Ovary (tissue), 9 donors: ENCODE data around the gene LMAN2. TPM values are rescaled to one million over a fixed set of nuclear protein-coding genes. Genes with fewer than 3 reads are reported as not detected.

ENCODE experiments used
- DNase-seq, 5 donors: peaks; one replicate each; pipeline ENCODE4 v3.0.0-alpha.2; 2019 to 2020
- H3K27ac ChIP-seq, 2 donors: fragments of 200-600 bp; one replicate each; pipeline versions ENCODE4 v1.5.1 to v1.8.0; 2019 to 2022
- H3K27me3 ChIP-seq: fragments of 200-600 bp; one replicate; pipeline ENCODE4 v1.8.0; 2022
- H3K36me3 ChIP-seq: fragments of 200-600 bp; sonication (generic); one replicate; pipeline ENCODE4 v1.5.1; 2019
- H3K4me1 ChIP-seq: one replicate; pipeline ENCODE4 v1.8.1; 2013; ENCODE audit warnings: mild to moderate bottlenecking, moderate library complexity; ENCODE audit not compliant: insufficient read depth
- H3K4me3 ChIP-seq: fragments of 200-600 bp; sonication (generic); one replicate; pipeline ENCODE4 v1.5.1; 2017
- H3K9me3 ChIP-seq, 2 donors: fragments of 200-600 bp in 1 of 2; sonication (generic) in 1 of 2; one replicate each; pipeline versions ENCODE4 v1.5.1 to v1.8.1; 2013 to 2019; ENCODE audit warnings: mild to moderate bottlenecking in 1 of 2, moderate library complexity in 1 of 2
- CTCF ChIP-seq, 3 donors: fragments of 450-650 bp in 2 of 3; fragments of 200-600 bp in 1 of 3; IDR thresholded peaks; one replicate each; pipeline versions ENCODE4 v1.5.1 to v1.8.0; 2016 to 2022; ENCODE audit warnings: antibody characterized with exemption in 3 of 3, mild to moderate bottlenecking in 1 of 3
- EP300 ChIP-seq: sonication (generic); formaldehyde crosslinking; IDR thresholded peaks from one replicate; pipeline ENCODE4 v1.6.1; 2017; ENCODE audit warnings: antibody characterized with exemption
- POLR2A ChIP-seq: fragments of 450-650 bp; IDR thresholded peaks from one replicate; pipeline ENCODE4 v1.6.1; 2017; ENCODE audit warnings: antibody characterized with exemption, mild to moderate bottlenecking, moderate library complexity
- WGBS, 3 donors: extraction: QIAGEN DNeasy Blood & Tissue Kit in 1 of 3; methylation state at CpG; one replicate each; pipeline versions ENCODE4 v1.1.5 to v1.1.7; 2013 to 2017; 5-methylcytosine and 5-hydroxymethylcytosine counted together
- intact Hi-C, 4 donors: fragments of 100-400 bp; cut with DNase I; formaldehyde crosslinking; loops; one replicate each; pipeline versions ENCODE4 v1.11.0 to v1.15.1; 2022 to 2023
- polyA plus RNA-seq, 2 donors: library from polyadenylated mRNA; stranded (reverse); fragments of 200-250 nt in 1 of 2; fragments of 350-450 nt in 1 of 2; fragmentation: Illumina TruSeq in 1 of 2; extraction: RNeasy Lipid Tissue Mini Kit (QIAGEN cat#74804) in 1 of 2; gene quantifications; one replicate each; pipeline ENCODE4 v1.2.3, GENCODE V29; 2013 to 2014
- total RNA-seq, 7 donors: library from RNA; depleted of rRNA in 2 of 7; stranded (reverse); fragments of >200 nt in 2 of 7; fragmentation: NEBNext Ultra II Directional in 3 of 7; extraction: Animal tissue kit (Norgen Biotek cat#: 25700) in 3 of 7; gene quantifications; one replicate each; pipeline versions ENCODE4 v1.1.0 to v1.2.4, GENCODE V29; 2016 to 2023
- donor health status: DM: no; HTN: no; CAD: no; lungs with moderate emphysema.
- donor health status: DM: no; HTN: no; CAD: no.
- donor health status: Bipolar disorder and iron deficiency.
- donor health status: DM: yes; HTN: yes; CAD: no.
- donor health status: DM: no; HTN: no; CAD: no.
- donor health status: DM: yes; HTN: yes; CAD: no.

LMAN2 gene
- total and polyA plus RNA-seq, 9 donors: 63.5 to 154 (median 93.5) TPM

DNA sequence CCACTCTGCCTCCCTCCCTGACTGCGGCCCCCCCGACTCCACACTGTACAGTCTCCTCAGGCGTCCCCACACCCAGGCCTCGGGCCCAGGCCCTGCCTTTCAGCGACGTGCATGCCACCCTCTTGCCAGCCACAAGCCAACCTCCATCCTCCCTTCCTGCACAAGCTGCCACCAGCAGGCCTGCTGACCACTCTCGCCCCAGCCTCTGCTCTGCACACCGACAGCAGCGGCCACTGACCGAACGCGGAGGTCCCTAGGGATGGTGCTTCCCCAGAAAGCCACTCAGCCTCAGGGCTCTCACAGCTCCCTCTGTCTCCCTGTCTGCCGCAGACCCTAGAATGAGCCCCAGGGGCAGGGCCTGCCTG is 18.6 kb downstream of the LMAN2 start:
- 91 to 96% (median 94%) methylated on average over 13 of the region's 13 CpGs for WGBS, 3 donors
- TF ChIP-seq POLR2A (no peak), CTCF (IDR thresholded peaks at IDR 0.05) (no peak), EP300 (no peak)
- H3K9me3 ChIP-seq: no peaks in the 10 kb centered on the region
- H3K4me1 ChIP-seq: no peaks in the 10 kb centered on the region
- intact Hi-C loops: no loop called here
- no peak overlapping the region for H3K4me3 ChIP-seq
- H3K27ac ChIP-seq: no peak overlapping the region
- H3K36me3 ChIP-seq: no peaks in the 10 kb centered on the region
- H3K27me3 ChIP-seq: no peaks in the 10 kb centered on the region
- no peak for DNase-seq

DNA sequence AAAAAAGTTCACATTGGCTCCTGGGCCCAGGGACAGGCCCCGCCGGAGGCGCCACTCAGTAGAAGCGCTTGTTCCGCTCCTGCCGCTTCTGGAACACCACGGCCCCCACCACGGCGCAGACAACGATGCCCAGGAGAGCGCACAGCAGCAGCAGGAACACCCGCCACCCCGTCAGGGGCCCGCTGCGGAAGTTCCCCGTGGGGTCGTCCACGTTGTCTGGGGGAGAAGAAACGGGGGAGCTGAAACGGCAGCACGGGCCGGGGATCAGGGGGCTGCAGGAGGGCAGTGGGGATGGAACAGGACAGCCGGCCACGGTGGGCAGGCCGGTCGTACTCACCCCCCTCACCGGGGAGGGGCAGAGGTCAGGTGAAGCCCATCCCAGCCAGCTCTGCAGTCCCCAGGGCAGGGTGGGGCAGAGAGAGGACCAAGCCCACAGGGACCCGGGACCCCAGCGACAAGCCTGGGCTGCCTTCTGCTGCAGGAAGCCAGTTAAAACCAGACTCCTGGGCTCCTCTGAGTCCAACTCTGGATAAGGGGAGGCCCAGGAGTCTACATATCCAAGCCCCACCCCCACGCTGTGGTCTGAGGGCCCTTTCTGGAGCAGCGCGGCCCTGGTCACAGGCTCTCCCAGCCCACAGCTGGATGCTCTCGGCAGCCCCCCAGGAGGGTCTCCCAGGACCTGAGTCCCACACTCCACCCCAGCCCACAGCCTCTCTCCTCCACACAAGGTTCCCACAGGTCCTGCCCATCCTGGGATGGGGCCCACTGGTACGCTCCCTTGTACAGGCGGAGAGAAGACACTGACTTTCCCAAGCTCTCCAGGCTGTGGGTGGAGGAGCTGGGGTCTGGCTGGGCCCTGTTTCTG is 19.2 kb downstream of the LMAN2 start:
- no peak overlapping the region for H3K27ac ChIP-seq
- TF ChIP-seq POLR2A (no peak), CTCF (IDR thresholded peaks at IDR 0.05) (no peak), EP300 (no peak)
- intact Hi-C loops: no loop called here
- WGBS, 3 donors: 84 to 89% (median 87%) methylated on average over 33 to 35 of the region's 35 CpGs
- no peaks in the 10 kb centered on the region for H3K36me3 ChIP-seq
- H3K27me3 ChIP-seq: no peaks in the 10 kb centered on the region
- H3K4me1 ChIP-seq: no peaks in the 10 kb centered on the region
- no peaks in the 10 kb centered on the region for H3K9me3 ChIP-seq
- no peak for DNase-seq
- H3K4me3 ChIP-seq: no peak overlapping the region

DNA sequence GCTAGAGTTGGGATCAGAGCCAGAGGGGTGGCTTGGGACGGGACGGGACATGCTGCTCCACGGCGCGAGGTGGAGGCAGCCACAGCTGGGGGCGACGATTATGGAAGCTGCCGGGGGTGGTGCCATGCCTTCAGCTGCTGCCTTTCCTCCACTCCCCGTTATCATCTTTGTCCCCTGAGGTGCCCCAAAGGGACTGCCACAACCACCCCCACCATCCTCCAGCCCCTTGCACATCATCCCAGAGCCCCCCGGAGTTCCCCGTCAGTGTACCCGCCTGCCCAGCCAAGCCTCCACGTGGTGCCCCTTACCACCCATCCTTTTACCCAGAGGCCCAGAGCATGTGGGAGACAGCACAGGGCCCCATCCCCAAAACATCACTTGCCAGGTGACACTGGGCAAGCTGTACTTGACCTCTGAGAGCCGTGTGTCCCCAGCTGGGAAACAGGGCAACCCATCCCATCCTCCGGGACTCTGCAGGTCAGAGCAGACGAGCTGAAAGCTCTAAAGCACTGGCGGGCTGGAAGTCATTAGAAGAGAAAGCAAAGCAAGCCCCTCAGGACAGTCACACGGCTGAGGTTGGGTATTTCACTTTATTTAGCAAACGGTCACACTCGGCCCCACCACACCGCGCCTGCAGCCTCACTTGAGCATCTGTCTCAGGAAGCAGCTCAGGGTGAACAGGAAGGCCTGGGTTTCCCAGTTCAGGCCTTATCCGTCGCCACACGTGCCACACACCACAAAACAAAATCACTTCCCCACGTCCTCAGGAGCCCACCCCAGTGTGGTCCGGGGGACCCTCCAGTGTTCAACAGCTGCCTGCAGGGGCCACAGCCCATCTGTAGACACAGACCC is 20.3 kb downstream of the LMAN2 start:
- Histone ChIP-seq H3K27ac (no peak overlapping the region), H3K27me3 (no peaks in the 10 kb centered on the region), H3K4me3 (no peak overlapping the region), H3K4me1 (no peaks in the 10 kb centered on the region), H3K36me3 (no peaks in the 10 kb centered on the region), H3K9me3 (no peaks in the 10 kb centered on the region)
- intact Hi-C loops: no loop called here
- no peak for DNase-seq
- 82 to 87% (median 87%) methylated on average over 27 of the region's 27 CpGs for WGBS, 3 donors
- TF ChIP-seq EP300: no peak
- no peak for TF ChIP-seq CTCF (IDR thresholded peaks at IDR 0.05)
- no peak for TF ChIP-seq POLR2A

DNA sequence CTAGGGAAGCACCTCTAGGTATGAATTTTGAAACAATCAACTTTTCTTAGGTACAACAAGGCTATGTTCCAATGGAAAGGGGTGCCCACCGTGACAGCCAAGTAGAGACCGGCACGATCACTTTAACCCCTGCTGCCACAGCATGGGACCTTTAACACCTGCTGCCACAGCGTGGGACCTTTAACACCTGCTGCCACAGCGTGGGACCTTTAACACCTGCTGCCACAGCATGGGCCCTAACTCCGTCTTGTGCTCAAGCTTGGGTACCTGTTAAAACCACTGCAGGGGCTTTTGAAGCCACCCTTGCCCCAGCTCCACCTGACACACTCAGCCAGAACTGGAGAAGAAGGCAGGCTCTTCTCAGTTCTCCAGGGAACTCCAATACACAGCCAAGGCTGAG is 21.6 kb downstream of the LMAN2 start:
- Histone ChIP-seq H3K4me3 (no peak overlapping the region), H3K27ac (no peak overlapping the region), H3K4me1 (no peaks in the 10 kb centered on the region), H3K9me3 (no peaks in the 10 kb centered on the region), H3K27me3 (no peaks in the 10 kb centered on the region), H3K36me3 (no peaks in the 10 kb centered on the region)
- intact Hi-C loops: no loop called here
- no peak for DNase-seq
- WGBS, 3 donors: 74 to 89% (median 84%) methylated on average over 6 of the region's 6 CpGs
- TF ChIP-seq EP300: no peak
- no peak for TF ChIP-seq CTCF (IDR thresholded peaks at IDR 0.05)
- no peak for TF ChIP-seq POLR2A
